GM20000 (cell line): ENCODE results near the gene SYNE1.
"Not testable (repeated sequence)": the region's sequence is repeated elsewhere in the genome, so short reads cannot be mapped to it uniquely, and the experiment has no call there.

Experiments
- DNase-seq: peaks from one replicate; pipeline ENCODE4 v3.0.0; 2012; ENCODE audit warnings: low spot score
- CTCF ChIP-seq: IDR thresholded peaks from 2 replicates; pipeline ENCODE4 v1.5.1; 2012; ENCODE audit warnings: mild to moderate bottlenecking, control low read depth; ENCODE audit errors: extremely low read depth, missing control alignments

Gene SYNE1

GRCh38 chr6:152089992-152090391, 547.2 kb downstream of the SYNE1 start:
- DNase-seq, result no peak
- TF ChIP-seq CTCF, result no peak

GRCh38 chr6:152087701-152088100, 549.5 kb downstream of the SYNE1 start:
- DNase-seq, result no peak
- no peak for TF ChIP-seq CTCF

- TF ChIP-seq CTCF, result no peak
- DNase-seq, result no peak
Observed at GRCh38 chr6:152087096-152087495, 550.1 kb downstream of the SYNE1 start.

- no peak for TF ChIP-seq CTCF
- no peak for DNase-seq
Observed at GRCh38 chr6:152086223-152086873, 550.8 kb downstream of the SYNE1 start.

- no peak for DNase-seq
- TF ChIP-seq CTCF, result no peak
Observed at GRCh38 chr6:152085451-152085921, 551.7 kb downstream of the SYNE1 start.

- DNase-seq, result no peak
- TF ChIP-seq CTCF, result no peak
Observed at GRCh38 chr6:152078804-152079203, 558.4 kb downstream of the SYNE1 start.

GRCh38 chr6:152078001-152078400, 559.2 kb downstream of the SYNE1 start:
- no peak for DNase-seq

GRCh38 chr6:152076242-152076641, 560.9 kb downstream of the SYNE1 start:
- DNase-seq, result not testable (repeated sequence)

More at GRCh38 chr6:152078001-152078400, 559.2 kb downstream of the SYNE1 start:
- TF ChIP-seq CTCF, result no peak
